ENCODE results near the gene TMEM119. TPM values are rescaled to one million over a fixed set of nuclear protein-coding genes. Genes with fewer than 3 reads are reported as not detected.

The TMEM119 gene
- total and polyA plus RNA-seq, 9 of the 15 experiments (the other 6 are each of a cell fraction or from before 2014, with no cell fraction given) = 0.18 TPM; not detected in 8

GRCh38 chr12:108551535-108551934 lies 46.3 kb downstream of the TMEM119 start (continued):
- TF ChIP-seq MLX (CRISPR knock-in tag; conservative IDR thresholded peaks at IDR 0.05) = no peak
- no peak for TF ChIP-seq ZNF184 (CRISPR knock-in tag; IDR thresholded peaks at IDR 0.05)
- TF ChIP-seq PRPF4 (IDR thresholded peaks at IDR 0.05; ENCODE audit: insufficient read depth, low read depth, low read length, poor library complexity, severe bottlenecking) = no peak
- no peak for TF ChIP-seq NR1H2 (CRISPR knock-in tag; IDR thresholded peaks at IDR 0.05)
- TF ChIP-seq NFE2L1 (tag; IDR thresholded peaks at IDR 0.05; ENCODE audit: borderline replicate concordance, low read depth) = no peak
- TF ChIP-seq NCOA2 (IDR thresholded peaks at IDR 0.05; ENCODE audit: partially characterized antibody in 2 of 2) = no peak
- no peak for TF ChIP-seq MECOM (CRISPR knock-in tag; IDR thresholded peaks at IDR 0.05)
- TF ChIP-seq STAT5A (IDR thresholded peaks at IDR 0.05; ENCODE audit: borderline replicate concordance, low read length) = no peak
- TF ChIP-seq SIN3B (IDR thresholded peaks at IDR 0.05; ENCODE audit: low read depth) = no peak
- no peak for TF ChIP-seq ILF3 (IDR thresholded peaks at IDR 0.05; ENCODE audit: borderline replicate concordance)
- no peak for TF ChIP-seq DLX4 (CRISPR knock-in tag; IDR thresholded peaks at IDR 0.05)
